Activated CD8-positive, alpha-beta memory T cell treated with anti-CD3 and anti-CD28 coated beads for 4 hours (primary cell): ENCODE results near the gene TNKS2.
"Not testable (repeated sequence)": the region's sequence is repeated elsewhere in the genome, so short reads cannot be mapped to it uniquely, and the experiment has no call there.

Source experiments
- DNase-seq, 2 donors: peaks; one replicate each; pipeline ENCODE4 v3.0.0-alpha.2; 2020; ENCODE audit warnings: low read depth in 2 of 2

Gene TNKS2

DNA sequence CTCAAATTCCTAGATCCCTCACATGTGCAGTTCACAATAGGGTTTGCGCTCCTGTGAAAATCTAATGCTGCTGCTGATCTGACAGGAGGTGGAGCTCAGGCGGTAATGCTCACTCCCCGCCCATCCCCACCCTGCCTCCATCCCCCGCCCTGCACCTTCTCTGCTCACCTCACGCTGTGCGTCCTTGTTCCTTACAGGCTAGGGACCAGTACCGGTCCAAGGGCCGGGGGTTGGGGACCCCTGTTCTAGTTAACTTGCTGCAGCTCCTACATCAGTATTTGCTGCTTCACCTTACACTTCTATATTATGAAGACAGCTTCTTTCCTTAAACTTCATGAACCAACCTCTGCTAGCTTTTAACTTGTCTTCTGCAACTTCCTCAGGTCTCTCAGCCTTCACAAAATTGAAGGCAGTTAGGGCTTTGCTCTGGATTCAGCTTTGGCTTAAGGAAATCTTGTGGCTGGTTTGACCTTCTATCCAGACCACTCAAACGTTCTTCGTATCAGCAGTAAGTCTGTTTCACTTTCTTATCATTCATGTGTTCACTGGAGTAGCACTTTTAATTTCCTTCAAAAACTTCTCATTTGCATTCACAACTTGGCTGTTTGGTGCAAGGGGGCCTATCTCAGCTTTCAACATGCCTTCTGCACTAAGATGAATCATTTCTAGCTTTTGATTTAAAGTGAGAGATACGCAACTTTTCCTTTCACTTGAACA lies 1.7 kb upstream of the TNKS2 start:
- DNase-seq: peak; percentile 11 to 17

DNA sequence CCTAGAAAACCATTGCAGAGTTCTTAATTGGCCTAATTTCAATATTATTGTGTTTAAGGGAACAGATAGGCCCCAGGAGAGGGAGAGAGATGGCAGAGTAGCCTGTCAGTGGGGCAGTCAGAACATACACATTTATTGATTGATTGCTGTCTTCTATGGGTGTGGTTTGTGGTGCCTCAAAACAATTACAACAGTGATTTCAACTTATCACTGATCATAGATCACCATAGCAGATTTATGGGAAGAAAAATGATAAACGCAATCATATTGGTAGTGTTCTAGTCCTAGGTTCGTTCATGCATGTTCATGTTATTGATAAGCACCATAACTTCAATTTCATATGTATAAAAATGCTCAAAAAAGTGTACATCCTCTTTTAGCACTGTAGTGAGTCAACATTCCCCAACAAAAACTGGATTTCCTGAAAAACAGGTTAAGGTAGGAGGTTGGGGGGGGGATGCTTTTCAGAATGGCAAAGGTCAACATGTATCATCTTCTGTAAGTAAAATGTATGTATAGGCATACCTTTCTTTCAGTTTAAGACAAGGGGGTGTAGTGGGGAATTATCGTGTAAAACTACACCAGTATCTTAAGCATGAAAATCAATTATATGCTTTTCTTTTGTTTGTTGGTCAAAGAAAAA lies 1.1 kb upstream of the TNKS2 start:
- no peak for DNase-seq

DNA sequence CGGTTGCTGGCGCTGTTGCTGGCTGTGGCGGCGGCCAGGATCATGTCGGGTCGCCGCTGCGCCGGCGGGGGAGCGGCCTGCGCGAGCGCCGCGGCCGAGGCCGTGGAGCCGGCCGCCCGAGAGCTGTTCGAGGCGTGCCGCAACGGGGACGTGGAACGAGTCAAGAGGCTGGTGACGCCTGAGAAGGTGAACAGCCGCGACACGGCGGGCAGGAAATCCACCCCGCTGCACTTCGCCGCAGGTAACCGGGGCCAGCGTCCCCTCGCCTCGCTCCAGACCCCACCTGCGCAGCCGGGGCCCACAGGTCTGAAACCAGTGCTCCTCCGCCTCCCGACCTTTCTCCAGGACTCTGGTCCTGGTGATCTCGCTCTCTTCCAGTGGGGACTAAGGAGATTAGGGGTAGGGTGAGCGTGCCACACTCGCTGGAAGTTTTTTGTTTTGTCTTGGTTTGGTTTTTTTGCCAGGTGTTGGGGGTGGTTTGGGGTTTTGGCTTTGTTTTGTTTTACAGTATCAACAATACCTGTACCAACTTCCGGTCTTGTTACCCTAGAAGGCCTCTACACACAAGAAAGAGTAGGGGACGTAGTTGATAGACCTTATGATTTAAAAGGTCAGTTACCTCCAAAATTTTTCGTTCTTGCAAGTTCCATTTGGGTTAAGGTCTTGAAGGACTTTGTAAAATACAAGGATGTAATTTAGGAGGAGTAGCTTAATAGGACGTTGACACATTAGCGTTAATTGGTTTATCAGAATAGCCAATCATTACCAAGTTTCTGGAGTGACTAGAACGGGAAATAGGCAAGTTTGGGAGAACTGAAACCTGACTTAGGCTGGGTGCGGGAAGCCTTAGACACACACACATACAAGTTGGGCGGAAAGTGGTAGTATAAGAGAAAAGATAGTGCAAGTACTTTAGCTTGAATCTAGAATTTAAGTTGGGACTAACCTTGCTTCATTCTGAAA lies 704 bp downstream of the TNKS2 start:
- DNase-seq: peak in 1 of 2 donors; percentile 5

DNA sequence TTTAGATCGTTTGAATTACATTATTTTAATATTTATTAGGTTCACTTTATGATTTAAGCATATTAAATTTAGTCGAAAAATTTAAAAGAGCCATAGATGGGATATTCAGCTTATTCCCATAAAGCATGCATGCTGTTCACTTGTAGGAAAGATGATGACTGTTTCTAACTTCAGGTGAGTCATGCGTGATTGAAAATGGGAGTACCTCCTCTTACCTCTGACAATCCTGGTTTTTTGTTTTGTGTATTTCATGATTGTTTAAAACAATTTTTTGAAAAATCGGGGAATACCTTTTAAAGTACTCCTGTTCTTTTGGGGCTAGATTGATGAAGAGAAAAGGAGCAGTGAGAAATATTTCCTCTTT lies 1.4 kb downstream of the TNKS2 start:
- DNase-seq: no peak

DNA sequence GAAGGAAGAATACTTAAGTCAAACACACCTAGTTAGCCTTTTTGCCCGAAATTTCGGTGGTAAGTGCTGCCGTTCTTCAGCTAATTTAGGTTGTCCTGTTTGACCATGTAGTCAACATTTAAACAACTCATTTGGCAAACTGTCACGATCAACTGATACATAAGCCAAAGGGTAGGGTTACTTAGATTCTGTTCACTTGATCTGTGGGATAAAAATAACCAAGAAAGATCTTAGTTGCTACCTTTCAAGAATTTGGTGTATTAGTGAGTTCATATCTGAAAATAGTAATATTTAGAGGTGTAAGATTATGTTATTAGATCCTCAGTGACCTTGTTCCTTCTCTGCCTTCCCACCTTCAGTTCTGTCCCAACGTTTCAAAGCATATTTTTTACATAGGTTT lies 2.0 kb downstream of the TNKS2 start:
- DNase-seq: no peak

DNA sequence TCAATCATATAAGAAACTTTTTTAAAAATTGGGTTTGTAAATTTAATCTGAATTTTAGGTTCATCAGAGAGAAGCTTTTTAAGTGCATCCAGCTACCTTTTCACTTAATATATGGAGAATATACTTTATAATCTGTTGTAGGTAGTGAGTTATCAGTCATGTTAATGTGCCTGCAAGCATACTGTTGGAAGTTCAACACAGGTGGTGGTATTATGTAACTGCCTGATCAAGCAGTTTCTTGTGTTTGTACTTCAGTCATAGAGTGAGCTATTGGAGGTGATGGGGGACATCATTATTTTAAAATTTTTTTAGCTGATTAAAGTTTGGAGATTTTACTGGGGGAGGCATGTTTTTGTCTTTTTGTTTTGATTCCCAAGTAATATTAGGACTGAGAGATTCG lies 2.5 kb downstream of the TNKS2 start:
- DNase-seq: no peak

DNA sequence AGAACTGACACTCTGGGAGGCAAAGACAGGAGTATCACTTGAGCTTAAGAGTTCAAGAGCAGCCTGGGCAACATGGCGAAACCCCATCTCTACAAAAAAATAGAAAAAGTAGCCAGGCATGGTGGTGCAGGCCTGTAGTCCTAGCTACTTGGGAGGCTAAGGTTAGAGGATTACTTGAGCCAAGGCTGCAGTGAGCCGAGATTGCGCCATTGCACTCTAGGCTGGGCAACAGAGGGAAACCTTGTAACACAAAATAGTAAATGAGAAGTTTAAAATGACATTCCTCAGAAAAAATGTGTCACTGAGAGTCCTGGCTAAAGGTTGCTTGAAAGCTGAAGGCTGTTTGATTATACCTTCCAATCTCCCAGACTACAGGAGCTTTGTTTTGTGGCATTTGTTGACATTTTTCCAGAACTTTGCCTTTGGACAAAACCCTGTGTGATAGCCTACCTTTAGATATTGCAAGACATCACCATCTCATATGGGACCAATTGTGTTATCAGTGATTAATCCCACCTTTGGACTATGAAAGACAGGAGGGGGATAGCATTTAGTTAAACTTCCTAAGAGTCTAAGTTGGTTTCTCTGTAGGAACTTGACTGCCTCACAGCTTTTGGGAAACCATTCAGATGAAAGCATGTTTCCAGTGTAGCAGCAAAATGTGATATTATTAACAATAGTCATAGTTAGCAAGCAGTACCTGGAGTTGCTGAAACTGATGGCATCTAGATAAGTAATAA lies 5.3 kb downstream of the TNKS2 start:
- no peak for DNase-seq

DNA sequence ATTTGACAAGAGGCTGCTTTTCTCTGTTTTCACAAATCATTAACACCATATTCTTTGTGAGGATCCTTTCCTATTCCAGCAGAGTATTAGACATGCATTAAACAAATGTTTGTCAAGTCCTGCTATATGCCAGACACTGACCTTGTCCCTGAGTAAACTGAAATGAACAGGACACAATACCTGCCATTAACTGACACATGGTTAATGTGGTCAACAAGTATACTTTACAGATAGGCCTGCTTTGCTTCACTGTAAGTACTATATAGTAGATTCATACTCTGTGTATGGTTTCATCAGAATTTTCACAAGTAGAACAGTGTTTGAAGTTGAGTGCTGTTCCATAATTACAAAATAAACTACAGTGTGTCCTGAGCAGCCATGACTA lies 5.9 kb downstream of the TNKS2 start:
- DNase-seq: no peak

DNA sequence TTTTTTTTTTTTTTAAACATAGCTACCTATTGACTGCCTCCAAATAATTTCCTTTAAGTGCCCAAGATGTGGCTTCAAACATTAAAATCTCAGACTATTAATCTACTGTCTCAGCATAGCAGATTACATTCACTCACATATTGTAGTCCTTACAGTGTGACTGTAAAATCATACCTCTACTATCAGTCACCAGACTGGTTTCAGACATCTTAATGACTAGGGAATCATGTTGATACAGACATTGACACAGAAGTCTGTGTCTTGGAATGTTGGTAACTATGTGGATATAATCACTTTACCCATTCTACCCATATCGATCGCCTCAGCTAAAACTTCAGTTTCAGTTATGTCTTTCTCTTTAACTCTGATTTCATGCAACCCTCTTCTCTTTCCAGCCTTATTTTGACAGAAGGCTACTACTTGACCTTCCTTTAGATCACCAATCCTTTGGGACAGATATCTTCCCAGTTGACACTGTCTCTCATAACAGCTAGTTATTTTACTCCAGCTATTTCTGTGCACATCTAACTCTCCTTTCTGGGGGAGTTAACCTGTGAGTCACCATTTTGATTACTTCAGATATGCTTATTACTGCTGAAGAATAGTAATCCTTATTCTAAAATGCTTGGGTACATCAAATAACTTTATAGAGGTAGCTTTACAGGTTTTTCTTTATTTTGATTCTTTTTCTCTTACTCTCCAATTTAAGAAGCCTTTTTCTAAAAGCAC lies 7.0 kb downstream of the TNKS2 start:
- no peak for DNase-seq

DNA sequence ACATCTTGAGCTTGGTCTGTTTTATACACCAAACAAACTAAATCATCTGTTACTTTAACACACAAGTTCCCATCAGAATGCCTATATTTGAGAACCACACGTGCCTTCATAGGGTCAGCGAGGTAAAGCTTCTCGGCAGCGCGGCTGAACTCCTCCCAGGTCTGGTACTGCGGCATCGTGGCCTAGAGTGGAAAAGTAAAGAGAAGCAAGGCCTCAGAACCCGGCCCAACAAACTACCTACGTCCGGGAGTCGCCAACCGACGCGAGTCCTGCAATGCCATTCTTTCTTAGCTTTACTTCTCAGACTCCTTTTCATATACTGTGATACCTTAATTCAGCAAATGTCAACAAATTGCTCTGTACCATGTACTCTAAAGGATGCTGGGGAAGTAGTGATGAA lies 9.0 kb downstream of the TNKS2 start:
- not testable (repeated sequence) for DNase-seq

DNA sequence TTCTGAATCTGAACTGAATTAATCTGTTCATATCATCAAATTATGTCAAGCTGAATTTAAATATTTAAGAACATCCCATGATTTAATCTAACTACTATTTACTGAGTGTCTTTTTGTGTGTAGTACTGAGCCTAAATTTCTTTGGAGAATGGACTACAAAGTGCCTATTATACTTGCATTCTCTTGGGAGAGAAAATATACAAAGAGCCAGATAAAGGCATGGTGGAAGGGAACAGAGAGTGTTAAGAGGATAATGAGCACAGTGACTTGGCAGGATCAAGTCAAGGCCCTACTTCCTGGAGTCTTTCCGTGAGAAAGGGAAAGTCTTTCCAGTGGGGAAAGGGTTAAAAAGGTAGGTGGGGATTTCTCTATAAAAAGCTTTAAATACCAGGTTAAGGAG lies 15.0 kb downstream of the TNKS2 start:
- DNase-seq: no peak

DNA sequence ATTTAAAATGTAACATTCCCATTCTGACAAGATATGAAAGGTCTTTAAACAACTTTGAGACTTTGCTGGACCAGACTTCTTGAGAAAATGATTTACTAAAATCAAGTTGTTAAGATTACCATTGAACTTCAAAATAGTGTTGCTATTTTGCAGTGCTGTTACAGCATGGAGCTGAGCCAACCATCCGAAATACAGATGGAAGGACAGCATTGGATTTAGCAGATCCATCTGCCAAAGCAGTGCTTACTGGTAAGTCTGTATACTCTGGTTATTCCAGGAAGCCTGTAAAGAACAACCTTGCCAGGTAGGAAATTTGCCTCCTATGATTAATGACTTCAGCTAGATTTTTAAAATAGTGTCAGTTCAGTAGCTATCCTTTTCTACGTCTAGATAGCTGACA lies 18.8 kb downstream of the TNKS2 start:
- no peak for DNase-seq

DNA sequence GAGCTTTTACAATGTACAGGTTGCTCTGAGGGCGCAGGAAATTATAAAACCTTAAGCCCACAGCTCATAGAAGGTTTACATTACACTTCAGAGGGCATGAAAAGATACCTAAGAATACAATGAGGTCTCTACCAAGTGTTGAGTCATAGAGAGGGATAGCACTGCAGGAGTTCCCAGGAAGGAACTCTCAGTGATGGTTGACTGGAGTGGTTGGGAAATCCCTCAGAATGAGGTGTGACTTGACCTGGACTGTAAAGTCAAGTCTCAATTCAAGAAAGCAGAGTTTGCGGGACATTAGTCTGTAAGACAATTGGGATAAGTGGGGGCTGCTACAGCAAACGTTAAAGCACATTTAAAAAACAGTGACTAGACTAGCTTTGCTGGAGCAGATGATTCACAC lies 21.9 kb downstream of the TNKS2 start:
- DNase-seq: no peak

DNA sequence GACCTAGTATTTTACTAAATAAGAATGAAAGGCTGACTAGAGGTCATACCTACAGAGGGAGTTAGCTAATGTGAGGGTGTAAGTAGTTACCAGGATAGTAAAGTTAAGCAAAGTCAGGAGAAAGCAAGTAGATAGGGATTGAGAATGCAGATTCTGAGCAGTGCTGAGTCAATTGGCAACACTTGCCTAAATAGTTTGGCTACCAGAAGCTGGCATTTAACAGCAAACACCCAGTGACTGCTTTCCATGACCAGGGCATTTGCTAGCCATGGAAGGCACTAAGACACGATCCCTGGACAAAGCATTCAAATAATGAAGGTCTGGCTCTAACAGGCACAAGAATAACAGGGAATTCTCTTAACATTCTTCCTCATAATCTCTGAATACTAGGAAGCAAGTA lies 25.9 kb downstream of the TNKS2 start:
- DNase-seq: no peak

DNA sequence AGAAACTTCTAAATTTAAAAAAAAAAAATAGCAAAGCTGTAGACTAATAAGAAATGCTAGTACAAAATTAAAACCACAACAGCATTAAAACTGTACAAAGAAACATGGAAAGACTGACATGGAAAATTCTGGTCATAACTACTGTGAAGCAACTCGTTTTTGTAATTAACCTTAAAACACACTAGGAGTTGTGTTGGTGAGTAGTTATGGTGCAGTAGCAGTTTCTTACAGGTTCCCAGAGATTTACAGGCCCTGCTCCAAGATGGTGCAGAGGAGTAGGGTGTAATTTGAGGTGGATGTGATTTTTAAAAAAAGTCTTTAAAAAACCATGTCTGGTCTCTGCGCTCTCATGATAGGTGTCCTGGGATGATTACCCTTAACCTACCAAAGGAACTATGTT lies 31.0 kb downstream of the TNKS2 start:
- DNase-seq: no peak

DNA sequence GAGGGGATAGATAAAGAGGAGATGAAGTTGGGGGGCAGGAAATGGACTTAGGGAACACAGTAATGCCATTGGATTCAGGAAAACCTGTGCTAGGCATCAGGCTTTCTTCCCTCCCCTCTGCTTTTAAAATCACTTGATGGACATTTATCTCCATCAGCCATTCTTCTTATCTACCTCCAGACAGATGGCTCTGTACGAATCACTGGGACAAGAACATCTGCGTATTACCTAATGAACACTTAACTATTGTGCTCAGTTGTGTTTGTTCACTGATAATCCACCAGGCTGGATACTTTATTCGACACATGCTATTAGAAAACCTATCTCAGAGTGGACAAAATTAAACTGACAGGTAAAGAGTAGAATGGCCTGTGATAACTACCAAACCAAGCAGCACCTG lies 40.0 kb downstream of the TNKS2 start:
- no peak for DNase-seq

DNA sequence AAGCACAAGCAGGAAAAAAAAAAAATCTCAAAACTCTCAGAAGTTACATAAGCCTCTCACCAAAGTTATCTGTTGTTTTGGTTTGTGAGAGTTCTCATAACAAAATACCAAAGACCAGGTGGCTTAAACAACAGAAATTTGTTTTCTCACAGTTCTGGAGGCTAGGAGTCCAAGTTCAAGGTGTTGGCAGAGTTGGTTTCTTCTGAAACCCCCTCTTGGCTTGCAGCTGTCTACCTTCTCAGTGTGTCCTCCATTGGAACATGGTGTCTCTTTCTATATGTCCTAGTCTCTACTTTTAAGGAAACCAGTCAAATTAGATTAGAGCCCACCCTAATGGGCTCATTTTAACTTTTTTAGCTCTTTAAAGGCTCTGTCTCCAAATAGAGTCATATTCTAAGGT lies 44.9 kb downstream of the TNKS2 start:
- no peak for DNase-seq

DNA sequence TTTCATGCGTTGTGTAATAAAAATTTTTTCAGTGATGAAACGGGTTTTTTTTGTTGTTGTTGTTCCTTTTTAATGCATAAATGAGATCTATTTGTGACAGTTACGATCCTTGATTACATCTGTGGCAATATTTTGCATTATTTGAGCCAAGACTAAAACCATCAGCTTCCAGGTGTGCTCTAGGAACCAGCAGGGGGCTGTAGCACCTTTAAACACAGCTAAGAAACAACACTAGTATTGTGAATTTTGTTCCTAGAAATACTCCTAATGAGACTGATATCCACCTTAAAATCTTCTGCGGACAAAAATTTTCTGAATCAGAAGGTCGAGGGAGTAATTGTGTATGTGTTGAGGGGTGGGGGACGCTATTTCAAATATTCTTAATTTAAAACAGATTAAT lies 58.4 kb downstream of the TNKS2 start:
- DNase-seq: no peak

DNA sequence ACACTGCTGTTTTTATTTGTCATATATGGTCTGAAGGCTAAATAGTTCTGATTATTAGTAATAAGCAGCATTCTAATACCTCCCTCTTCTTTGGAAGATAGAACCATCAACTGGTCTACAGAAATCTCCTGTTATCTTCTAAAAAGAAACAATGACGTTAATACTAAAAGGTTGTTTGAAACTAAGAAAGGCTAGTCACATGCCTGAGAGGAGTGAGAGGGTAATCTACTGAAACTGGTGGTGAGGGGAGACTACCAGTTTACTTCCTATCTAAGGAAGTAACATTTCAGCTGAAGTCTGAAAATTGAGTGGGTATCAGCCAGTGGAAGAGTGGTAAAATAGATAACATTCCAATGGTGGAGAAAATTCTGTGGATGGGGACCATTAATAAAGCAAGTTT lies 62.7 kb downstream of the TNKS2 start:
- no peak for DNase-seq

DNA sequence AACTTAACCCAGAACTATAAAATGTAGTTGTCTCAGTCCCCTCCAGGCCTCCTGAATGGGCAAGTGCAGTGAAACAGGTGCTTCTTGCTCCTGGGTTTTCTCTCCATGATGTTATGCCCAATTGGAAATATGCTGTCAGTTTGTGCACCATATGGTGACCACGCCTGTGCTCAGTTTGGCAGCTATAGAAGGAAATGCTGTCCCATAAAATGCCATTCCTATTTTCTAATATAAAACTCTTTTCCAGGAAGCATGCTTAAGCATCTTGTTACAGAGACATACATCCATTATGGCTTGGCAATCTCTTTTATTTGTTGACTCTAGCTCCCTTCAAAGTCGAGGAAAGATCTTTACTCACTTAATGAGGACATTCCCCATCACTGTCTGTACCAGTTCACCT lies 65.9 kb downstream of the TNKS2 start:
- DNase-seq: no peak

DNA sequence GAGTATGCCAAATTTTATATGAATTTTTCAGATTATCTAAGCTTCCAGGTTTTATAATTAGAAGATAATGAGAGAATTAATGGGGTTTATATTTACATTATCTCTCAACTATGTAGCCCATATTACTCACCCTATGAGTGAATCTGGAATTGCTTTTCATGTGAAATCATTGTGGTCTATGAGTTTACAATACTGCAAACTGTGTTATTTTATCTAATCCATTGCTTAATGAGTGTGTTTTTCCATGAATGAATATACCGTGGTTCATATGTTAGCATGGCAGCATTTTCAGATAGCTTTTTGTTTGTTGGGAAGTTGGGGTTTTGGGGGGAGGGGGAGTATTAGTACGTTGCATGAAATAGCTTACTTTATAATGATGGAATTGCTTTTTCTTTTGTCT lies 66.5 kb downstream of the TNKS2 start:
- DNase-seq: no peak
